GM12874 (cell line): ENCODE measurements around the gene ENOX2.

ENCODE experiments used
- CTCF ChIP-seq: IDR thresholded peaks from 2 replicates; pipeline ENCODE4 v1.5.1; 2011; ENCODE audit warnings: low read depth, mild to moderate bottlenecking, control low read depth, low read length, moderate library complexity; ENCODE audit not compliant: insufficient read depth

Gene ENOX2

DNA sequence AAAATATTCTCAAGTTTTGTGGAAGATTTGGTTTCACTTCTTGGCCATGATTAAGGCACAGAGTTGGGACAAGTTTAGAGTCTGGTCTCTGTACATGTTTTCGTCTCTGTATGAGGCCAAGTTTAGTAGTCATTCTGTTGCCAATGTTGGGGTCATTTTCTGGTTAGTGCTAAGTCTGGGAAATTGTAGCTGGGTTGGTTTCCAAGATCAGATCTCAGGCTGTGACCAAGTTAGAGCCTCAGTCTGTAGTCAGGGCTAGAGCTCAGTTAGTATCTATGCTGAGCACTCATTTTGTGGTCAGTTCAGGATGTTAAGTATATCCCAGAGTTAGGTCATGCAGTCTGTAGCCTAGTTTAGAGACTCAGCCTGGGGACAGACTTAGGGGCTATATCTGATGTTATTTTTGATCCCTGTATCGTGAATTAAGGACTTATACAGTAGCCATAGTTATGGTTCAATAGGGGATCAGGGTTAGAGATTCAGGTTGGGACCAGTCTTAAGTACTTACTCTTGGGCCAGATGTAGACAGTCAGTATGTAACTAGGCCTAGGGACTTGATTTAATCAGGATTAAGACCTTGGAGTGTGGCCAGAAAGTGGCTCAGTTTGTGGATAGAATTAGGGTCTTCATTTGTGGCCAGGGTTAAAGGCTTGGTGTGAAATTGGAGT lies 6.6 kb upstream of the ENOX2 start:
- no peak for TF ChIP-seq CTCF

DNA sequence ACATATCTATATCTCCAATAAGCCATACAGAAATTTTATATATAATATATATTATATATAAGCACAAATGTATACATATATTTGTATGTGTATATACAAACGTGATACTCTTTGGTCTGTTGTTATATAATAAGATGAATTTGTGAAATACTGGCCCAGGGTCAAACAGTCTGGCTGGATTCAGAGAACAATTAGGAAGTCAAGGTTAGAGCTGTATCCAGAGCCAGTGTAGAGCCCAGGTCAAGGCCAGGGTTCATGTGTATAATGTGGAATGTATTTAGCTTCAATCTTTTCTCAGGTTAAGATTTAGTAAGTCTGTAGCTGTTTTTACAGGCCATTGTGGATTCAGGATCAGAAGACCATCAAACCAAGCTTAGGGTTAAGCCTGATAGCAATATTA lies 3.8 kb upstream of the ENOX2 start:
- no peak for TF ChIP-seq CTCF

DNA sequence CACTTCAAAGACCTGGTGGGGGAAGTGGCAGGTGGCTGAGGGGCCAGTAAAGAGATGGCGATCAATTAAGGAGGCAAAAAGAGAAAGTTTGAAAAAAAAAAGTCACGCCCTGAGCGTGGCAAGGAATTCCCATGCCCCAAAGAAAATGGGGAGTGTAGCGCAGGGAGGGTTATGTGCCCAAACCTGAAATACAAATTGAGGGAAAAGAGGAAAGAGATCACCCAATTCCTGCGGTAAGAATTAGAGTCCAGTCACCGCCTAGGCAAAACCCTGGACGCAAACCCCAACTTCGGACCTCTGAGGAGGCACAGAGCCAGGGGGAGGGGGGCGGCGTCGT lies 595 bp downstream of the ENOX2 start:
- no peak for TF ChIP-seq CTCF

DNA sequence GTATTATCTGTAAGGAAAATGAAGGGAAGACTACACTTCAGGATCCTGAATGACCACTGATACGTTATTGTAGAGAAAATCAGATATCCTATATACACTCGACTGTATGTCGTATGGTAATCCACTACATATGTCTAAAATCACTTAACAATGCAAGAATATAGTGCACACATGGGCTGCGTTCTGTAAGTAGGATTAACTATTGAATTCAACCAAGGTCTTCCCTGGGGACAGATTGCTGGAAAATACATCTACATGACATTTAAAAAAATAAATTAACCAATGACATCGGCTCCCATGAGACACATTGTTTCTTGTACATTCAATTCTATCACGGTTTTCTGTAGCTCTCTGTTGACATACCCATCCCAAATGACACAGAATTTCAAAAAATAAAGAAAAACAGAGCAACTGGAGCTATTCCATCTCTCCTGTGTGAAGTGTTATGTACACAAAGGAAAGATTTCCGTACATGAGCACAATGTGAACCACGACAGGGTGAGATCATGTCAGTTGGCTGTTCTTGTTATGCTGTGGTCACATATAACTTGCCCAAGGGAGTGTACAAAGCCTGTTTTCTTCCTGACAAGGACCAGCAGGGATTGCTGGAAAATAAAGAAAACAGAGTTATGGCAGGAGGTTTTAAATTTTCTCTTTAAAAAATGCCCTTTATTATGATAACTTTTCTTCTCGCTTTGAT lies 6.1 kb downstream of the ENOX2 start:
- no peak for TF ChIP-seq CTCF

- TF ChIP-seq CTCF, result no peak
Observed at GRCh38 chrX:130896026-130896425, 7.0 kb downstream of the ENOX2 start.

GRCh38 chrX:130895299-130895698 lies 7.7 kb downstream of the ENOX2 start:
- no peak for TF ChIP-seq CTCF

DNA sequence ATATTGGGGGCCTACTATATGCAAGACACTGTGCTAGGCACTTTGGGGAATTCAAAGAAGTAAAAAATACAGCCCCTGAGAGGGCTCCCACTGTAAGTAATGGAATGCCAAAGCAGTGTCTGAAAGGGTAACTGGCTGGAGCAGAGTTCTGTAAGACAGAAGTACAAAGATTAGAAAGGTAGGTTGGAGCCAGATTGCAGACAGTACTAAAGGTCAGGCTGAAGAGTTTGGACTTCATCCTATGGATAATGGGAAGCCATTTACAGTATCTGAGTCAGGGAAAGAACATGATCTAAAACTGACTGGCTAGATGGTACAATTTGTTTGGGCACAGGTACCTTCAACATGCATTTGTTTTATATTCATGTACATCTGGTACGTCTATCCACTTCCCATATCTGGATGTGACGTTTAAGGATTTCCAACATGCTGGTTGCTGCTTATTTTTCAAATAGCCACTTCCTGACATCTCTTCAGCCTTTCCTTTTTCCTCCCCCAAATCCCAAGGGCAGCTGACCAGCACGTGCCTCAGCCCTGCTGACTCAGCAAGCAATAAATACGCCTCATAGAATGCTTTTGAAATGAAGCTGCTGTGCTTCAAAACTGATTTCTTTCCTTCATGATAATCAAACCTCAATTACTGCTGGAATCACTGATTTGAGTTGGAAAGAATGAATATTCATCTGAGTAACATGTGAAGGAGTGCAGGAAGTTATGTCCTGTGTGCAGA lies 9.5 kb downstream of the ENOX2 start:
- TF ChIP-seq CTCF, result no peak
